ENCODE results near the gene MSL2. TPM values are rescaled to one million over a fixed set of nuclear protein-coding genes. Genes with fewer than 3 reads are reported as not detected.
"Not testable (repeated sequence)": the region's sequence is repeated elsewhere in the genome, so short reads cannot be mapped to it uniquely, and the experiment has no call there.

Gene MSL2
- total and polyA plus RNA-seq, 9 donors: 14.3 to 47.9 (median 39.4) TPM

DNA sequence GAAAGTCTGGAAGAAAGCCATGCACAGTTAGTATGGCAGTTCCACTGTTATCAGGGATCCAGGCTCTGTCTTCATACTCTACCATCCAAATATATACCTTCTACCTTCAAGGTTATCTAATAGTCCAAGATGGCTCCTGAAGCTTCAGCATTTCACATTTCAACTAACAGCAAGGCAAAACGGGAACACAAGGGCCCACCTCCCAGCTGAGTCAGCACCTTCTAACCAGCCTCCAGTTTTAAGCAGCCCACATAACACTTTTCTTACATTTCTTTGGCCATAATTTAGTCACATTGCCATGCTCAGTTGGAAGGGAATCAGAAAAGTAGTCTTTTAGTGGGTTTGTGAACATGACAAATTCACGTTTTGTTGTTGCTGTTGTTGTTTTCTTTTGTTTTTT is 15.4 kb upstream of the MSL2 start:
- no peak for DNase-seq
- no peak overlapping the region for H3K27ac ChIP-seq
- H3K4me1 ChIP-seq (ENCODE audit: insufficient read depth): no peaks in the 10 kb centered on the region
- no peak overlapping the region for H3K4me3 ChIP-seq
- TF ChIP-seq POLR2A (IDR thresholded peaks at IDR 0.05) (no peak), EP300 (IDR thresholded peaks at IDR 0.05) (no peak)
- TF ChIP-seq, protein P1, sequence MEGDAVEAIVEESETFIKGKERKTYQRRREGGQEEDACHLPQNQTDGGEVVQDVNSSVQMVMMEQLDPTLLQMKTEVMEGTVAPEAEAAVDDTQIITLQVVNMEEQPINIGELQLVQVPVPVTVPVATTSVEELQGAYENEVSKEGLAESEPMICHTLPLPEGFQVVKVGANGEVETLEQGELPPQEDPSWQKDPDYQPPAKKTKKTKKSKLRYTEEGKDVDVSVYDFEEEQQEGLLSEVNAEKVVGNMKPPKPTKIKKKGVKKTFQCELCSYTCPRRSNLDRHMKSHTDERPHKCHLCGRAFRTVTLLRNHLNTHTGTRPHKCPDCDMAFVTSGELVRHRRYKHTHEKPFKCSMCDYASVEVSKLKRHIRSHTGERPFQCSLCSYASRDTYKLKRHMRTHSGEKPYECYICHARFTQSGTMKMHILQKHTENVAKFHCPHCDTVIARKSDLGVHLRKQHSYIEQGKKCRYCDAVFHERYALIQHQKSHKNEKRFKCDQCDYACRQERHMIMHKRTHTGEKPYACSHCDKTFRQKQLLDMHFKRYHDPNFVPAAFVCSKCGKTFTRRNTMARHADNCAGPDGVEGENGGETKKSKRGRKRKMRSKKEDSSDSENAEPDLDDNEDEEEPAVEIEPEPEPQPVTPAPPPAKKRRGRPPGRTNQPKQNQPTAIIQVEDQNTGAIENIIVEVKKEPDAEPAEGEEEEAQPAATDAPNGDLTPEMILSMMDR (IDR thresholded peaks at IDR 0.05): no peak
- H3K9me3 ChIP-seq: no peaks in the 10 kb centered on the region
- no peaks in the 10 kb centered on the region for H3K36me3 ChIP-seq
- intact Hi-C loops (cut with DNase I): no loop called here
- no peaks in the 10 kb centered on the region for H3K27me3 ChIP-seq
- WGBS, 3 donors: 69 to 80% (median 76%) methylated on average over 2 of the region's 2 CpGs

DNA sequence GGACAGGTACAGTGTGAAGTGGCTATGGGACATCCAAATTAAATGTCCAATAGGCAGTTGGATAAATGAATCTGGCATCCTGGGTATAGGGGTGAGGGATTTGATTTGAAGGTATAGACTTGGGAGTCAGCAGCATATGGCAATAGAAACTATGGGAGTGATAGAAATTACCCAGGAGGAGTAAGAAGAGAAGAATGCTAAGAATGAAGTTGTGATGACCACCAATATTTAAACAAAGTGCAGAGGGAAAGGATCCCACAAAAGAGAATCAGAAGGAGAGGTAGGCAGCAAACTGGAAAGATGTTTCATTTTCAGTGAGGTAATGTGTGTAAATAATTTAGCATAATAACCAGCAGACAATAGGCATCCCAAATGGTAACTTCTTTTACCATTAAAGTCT is 13.8 kb upstream of the MSL2 start:
- Histone ChIP-seq H3K27me3 (no peaks in the 10 kb centered on the region), H3K9me3 (no peaks in the 10 kb centered on the region), H3K36me3 (no peaks in the 10 kb centered on the region), H3K4me3 (no peak overlapping the region), H3K4me1 (ENCODE audit: insufficient read depth) (no peaks in the 10 kb centered on the region), H3K27ac (no peak overlapping the region)
- TF ChIP-seq, protein P1 (IDR thresholded peaks at IDR 0.05): no peak
- TF ChIP-seq POLR2A (IDR thresholded peaks at IDR 0.05) (no peak), EP300 (IDR thresholded peaks at IDR 0.05) (no peak)
- DNase-seq: no peak
- intact Hi-C loops (cut with DNase I): no loop called here

DNA sequence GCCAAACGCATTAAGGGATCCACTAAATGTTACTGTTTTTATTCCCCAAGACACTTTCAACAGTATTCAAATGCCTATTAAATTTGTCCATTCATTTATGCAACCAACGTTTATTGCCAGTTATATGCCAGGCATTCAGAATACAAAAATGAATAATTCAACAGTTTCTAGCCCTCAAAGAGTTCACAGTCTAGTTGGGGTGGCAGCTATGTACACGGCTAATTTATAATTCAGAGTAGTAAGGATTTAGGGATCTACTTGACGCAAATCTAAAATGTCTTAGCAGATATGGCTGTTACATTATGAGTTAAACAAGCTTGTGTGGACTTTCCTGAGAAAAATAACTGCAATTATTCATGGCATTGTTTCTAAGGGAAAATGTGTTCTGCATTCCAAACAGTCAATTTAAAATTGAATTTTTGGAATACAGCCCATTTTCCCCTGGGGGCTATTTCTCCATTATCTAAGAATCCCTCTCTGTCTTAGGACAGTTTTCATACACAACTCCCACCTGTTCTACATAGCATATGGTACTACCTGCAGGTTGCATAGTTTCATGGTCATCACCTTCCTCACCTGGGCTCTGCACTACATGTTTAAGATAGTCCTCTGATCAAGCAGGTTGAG is 11.5 kb upstream of the MSL2 start:
- TF ChIP-seq, protein P1 (IDR thresholded peaks at IDR 0.05): no peak
- TF ChIP-seq POLR2A (IDR thresholded peaks at IDR 0.05): no peak
- intact Hi-C loops (cut with DNase I): no loop called here
- H3K36me3 ChIP-seq: no peaks in the 10 kb centered on the region
- WGBS, 3 donors: 67 to 77% (median 68%) methylated on average over 4 of the region's 4 CpGs
- no peak overlapping the region for H3K27ac ChIP-seq
- H3K27me3 ChIP-seq: no peaks in the 10 kb centered on the region
- no peaks in the 10 kb centered on the region for H3K4me1 ChIP-seq (ENCODE audit: insufficient read depth)
- DNase-seq: no peak
- no peak overlapping the region for H3K4me3 ChIP-seq
- no peaks in the 10 kb centered on the region for H3K9me3 ChIP-seq

DNA sequence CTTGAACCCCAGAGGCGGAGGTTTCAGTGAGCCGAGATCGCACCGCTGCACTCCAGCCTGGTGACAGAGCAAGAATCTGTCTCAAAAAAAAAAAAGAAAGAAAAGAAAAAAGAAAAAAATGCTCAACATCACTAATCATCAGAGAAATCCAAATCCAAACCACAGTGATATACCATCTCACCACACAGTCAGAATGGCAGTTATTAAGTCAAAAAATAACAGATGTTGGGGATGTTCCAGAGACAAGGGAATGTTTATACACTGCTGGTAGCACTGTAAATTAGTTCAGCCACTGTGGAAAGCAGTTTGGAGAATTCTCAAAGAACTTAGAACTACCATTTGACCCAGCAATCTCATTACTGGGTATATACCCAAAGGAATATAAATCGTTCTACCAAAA is 3.1 kb upstream of the MSL2 start:
- intact Hi-C loops (cut with DNase I): loop anchor here in 1 of 4 donors (5.0 kb wide), 1 partner anchor 48 kb away; no protein-coding TSS in a partner anchor
- H3K27ac ChIP-seq; H3K27me3 ChIP-seq; H3K36me3 ChIP-seq; H3K4me1 ChIP-seq (ENCODE audit: insufficient read depth); H3K4me3 ChIP-seq; H3K9me3 ChIP-seq; DNase-seq: not testable (repeated sequence)
- 94 to 96% (median 95%) methylated on average over 5 of the region's 5 CpGs for WGBS, 3 donors

DNA sequence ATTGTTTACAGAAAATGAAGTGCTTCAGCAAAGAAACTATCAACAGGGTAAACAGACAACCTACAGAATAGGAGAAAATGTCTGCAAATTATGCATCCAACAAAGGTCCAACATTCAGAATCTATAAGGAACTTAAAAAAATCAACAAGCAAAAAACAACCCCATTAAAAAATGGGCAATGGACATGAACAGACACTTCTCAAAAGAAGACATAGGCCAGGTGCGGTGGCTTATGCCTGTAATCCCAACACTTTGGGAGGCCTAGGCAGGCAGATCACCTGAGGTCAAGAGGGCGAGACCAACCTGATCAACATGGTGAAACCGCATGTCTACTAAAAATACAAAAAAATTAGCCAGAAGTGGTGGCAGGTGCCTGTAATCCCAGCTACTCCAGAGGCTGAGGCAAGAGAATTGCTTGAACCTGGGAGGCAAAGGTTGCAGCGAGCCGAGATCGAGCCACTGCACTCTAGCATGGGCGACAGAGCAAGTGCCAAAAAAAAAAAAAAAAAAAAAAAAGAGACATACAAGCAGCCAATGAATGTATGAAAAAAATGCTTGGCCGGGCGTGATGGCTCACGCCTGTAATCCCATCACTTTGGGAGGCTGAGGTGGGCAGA is 2.4 kb upstream of the MSL2 start:
- 95 to 99% (median 98%) methylated on average over 10 of the region's 10 CpGs for WGBS, 3 donors

More for the DNA sequence above, 2.4 kb upstream of the MSL2 start:
- intact Hi-C loops (cut with DNase I): loop anchor here in 1 of 4 donors (5.0 kb wide), 1 partner anchor 49 kb away; no protein-coding TSS in a partner anchor
- not testable (repeated sequence) for H3K9me3 ChIP-seq; H3K27ac ChIP-seq; H3K4me3 ChIP-seq; H3K27me3 ChIP-seq; H3K4me1 ChIP-seq (ENCODE audit: insufficient read depth); H3K36me3 ChIP-seq; DNase-seq

Data from ovary (tissue), 9 donors.